ENCODE measurements around the gene HAUS5. TPM values are rescaled to one million over a fixed set of nuclear protein-coding genes. Genes with fewer than 3 reads are reported as not detected.

HAUS5 gene
- total and polyA plus RNA-seq, 2 donors (not counting 1 experiment from before 2014, with no cell fraction given) = 32.2 to 42.8 TPM

- H3K4me1 Mint-ChIP-seq = no peaks in the 10 kb centered on the region
- H3K9me3 Mint-ChIP-seq (ENCODE audit: insufficient read depth) = no peaks in the 10 kb centered on the region
- no peak overlapping the region for H3K27ac ChIP-seq (ENCODE audit: low read length in 2 of 2)
- no peak overlapping the region for H3K27ac Mint-ChIP-seq
- H3K9me3 ChIP-seq (ENCODE audit: control extremely low read depth in 1 of 3, control insufficient read depth in 2 of 3, insufficient read depth in 1 of 3, low read length in 2 of 3) = peaks cover 0 to 9% (median 0%) of the 10 kb centered on the region in 3 donors
- ATAC-seq (ENCODE audit: low read depth) (no peak), DNase-seq (no peak)
- H3K79me2 ChIP-seq (ENCODE audit: control insufficient read depth, insufficient read depth, low read length) = no peaks in the 10 kb centered on the region
- no peak overlapping the region for H3K4me2 ChIP-seq (replicated peaks; ENCODE audit: low read depth, low read length, poor library complexity, severe bottlenecking)
- 20% methylated on average over 1 of the region's 1 CpG for whole genome bisulfite sequencing (ENCODE audit: insufficient coverage)
- no peak overlapping the region for H3K9ac ChIP-seq (ENCODE audit: low read length)
- no peak for TF ChIP-seq CTCF (IDR thresholded peaks at IDR 0.05)
- TF ChIP-seq EZH2 (IDR thresholded peaks at IDR 0.05; ENCODE audit: borderline replicate concordance, insufficient read depth, low read depth, low read length, poor library complexity, severe bottlenecking) = no peak
- H2AFZ ChIP-seq (ENCODE audit: insufficient read depth, low read depth, low read length, poor library complexity, severe bottlenecking) = no peak overlapping the region
- ChIA-PET POLR2A (no interaction called here), CTCF (interaction anchor here (1.1 kb wide), 1 partner anchor 78 kb away, joined by 5 read pairs; no protein-coding TSS in a partner anchor)
- peaks cover 28% of the 10 kb centered on the region for H3K27me3 Mint-ChIP-seq
- H4K20me1 ChIP-seq (ENCODE audit: control insufficient read depth, insufficient read depth, low read length, poor library complexity, severe bottlenecking) = no peaks in the 10 kb centered on the region
- H3K4me3 ChIP-seq (ENCODE audit: control extremely low read depth in 1 of 5, extremely low read depth in 1 of 5, insufficient read depth in 1 of 5, low read depth in 2 of 5, low read length in 4 of 5) = no peak overlapping the region
- H3K4me1 ChIP-seq (ENCODE audit: control insufficient read depth in 2 of 2, insufficient read depth in 2 of 2, low read length in 2 of 2) = no peaks in the 10 kb centered on the region
- H3K27me3 ChIP-seq (replicated peaks in 1 of 4; ENCODE audit: control extremely low read depth in 1 of 4, control insufficient read depth in 3 of 4, insufficient read depth in 4 of 4, low read length in 3 of 4) = peaks cover 0 to 17% (median 0%) of the 10 kb centered on the region in 4 experiments
- no peaks in the 10 kb centered on the region for H3K36me3 ChIP-seq (replicated peaks in 1 of 2; ENCODE audit: control extremely low read depth in 1 of 2, control insufficient read depth in 1 of 2, extremely low read depth in 1 of 2, insufficient read depth in 2 of 2, low read length in 1 of 2)
- intact Hi-C loops (cut with micrococcal nuclease) = no loop called here
- H3K4me3 Mint-ChIP-seq = no peak overlapping the region
Observed at GRCh38 chr19:35587321-35587720, 25.2 kb upstream of the HAUS5 start.

GRCh38 chr19:35590875-35591274 lies 21.7 kb upstream of the HAUS5 start:
- Histone ChIP-seq H3K9me3 (ENCODE audit: control extremely low read depth in 1 of 3, control insufficient read depth in 2 of 3, insufficient read depth in 1 of 3, low read length in 2 of 3) (peaks cover 0 to 5% (median 0%) of the 10 kb centered on the region in 3 donors), H3K9ac (ENCODE audit: low read length) (no peak overlapping the region), H3K27me3 (replicated peaks in 1 of 4; ENCODE audit: control extremely low read depth in 1 of 4, control insufficient read depth in 3 of 4, insufficient read depth in 4 of 4, low read length in 3 of 4) (peaks cover 0 to 8% (median 0%) of the 10 kb centered on the region in 4 experiments), H3K36me3 (replicated peaks in 1 of 2; ENCODE audit: control extremely low read depth in 1 of 2, control insufficient read depth in 1 of 2, extremely low read depth in 1 of 2, insufficient read depth in 2 of 2, low read length in 1 of 2) (no peaks in the 10 kb centered on the region), H3K79me2 (ENCODE audit: control insufficient read depth, insufficient read depth, low read length) (no peaks in the 10 kb centered on the region), H3K4me1 (ENCODE audit: control insufficient read depth in 2 of 2, insufficient read depth in 2 of 2, low read length in 2 of 2) (no peaks in the 10 kb centered on the region), H3K4me2 (replicated peaks; ENCODE audit: low read depth, low read length, poor library complexity, severe bottlenecking) (no peak overlapping the region), H2AFZ (ENCODE audit: insufficient read depth, low read depth, low read length, poor library complexity, severe bottlenecking) (no peak overlapping the region), H3K4me3 (ENCODE audit: control extremely low read depth in 1 of 5, extremely low read depth in 1 of 5, insufficient read depth in 1 of 5, low read depth in 2 of 5, low read length in 4 of 5) (no peak overlapping the region), H3K27ac (ENCODE audit: low read length in 2 of 2) (no peak overlapping the region), H4K20me1 (ENCODE audit: control insufficient read depth, insufficient read depth, low read length, poor library complexity, severe bottlenecking) (no peaks in the 10 kb centered on the region)
- CTCF ChIA-PET = interaction anchor here (3.1 kb wide), 1 partner anchor 81 kb away, joined by 24 read pairs; no protein-coding TSS in a partner anchor
- Mint-ChIP-seq H3K27me3 (peaks cover 17% of the 10 kb centered on the region), H3K4me1 (no peaks in the 10 kb centered on the region), H3K9me3 (ENCODE audit: insufficient read depth) (no peaks in the 10 kb centered on the region), H3K4me3 (no peak overlapping the region), H3K27ac (no peak overlapping the region)
- TF ChIP-seq CTCF (IDR thresholded peaks at IDR 0.05) = no peak
- POLR2A ChIA-PET = no interaction called here
- intact Hi-C loops (cut with micrococcal nuclease) = no loop called here
- no CpG with 5 or more reads among the region's 3 CpGs for WGBS (ENCODE audit: insufficient coverage)
- DNase-seq (no peak), ATAC-seq (ENCODE audit: low read depth) (no peak)

Measured in B cell (primary cell).